ENCODE results near the gene SMARCD3. TPM values are rescaled to one million over a fixed set of nuclear protein-coding genes. Genes with fewer than 3 reads are reported as not detected.

Gene SMARCD3
- total and polyA plus RNA-seq, 2 of the 13 experiments (the other 11 are each of a cell fraction or from before 2014, with no cell fraction given), result 0.20 to 0.62 TPM

DNA sequence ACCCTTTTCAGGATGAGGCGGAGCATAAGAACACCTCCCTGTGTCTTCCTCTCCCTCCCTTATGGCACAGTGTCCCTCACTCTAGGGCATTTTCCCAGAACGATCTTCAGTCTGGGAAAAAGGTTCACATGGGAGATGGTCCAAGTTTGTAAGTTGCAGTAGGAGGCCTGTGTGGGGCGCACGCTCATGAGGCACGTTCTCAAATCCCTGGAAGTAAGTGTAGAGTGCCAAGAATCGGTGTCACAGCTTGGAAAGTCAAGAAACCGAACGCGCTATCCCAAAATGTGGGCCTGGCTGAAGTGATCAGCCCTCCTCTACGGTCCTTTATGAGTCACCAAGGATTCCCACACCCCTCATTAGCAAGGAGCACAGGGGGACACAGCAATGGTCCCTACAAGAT lies 23.9 kb upstream of the SMARCD3 start:
- Histone ChIP-seq H3K27me3 (ENCODE audit: control insufficient read depth in 1 of 2, insufficient read depth in 2 of 2, low read length in 2 of 2) (peaks cover 1 to 51% of the 10 kb centered on the region in 2 experiments; a peak in 3 of 5 replicates), H4K20me1 (ENCODE audit: insufficient read depth, low read length) (no peaks in the 10 kb centered on the region), H3K79me2 (ENCODE audit: insufficient read depth, low read length) (no peaks in the 10 kb centered on the region), H3K36me3 (replicated peaks in 1 of 2; ENCODE audit: control insufficient read depth in 1 of 2, insufficient read depth in 2 of 2, low read length in 2 of 2) (no peaks in the 10 kb centered on the region), H3K4me1 (ENCODE audit: insufficient read depth, low read length) (peaks cover 13% of the 10 kb centered on the region), H3K27ac (ENCODE audit: extremely low read length, insufficient read depth, low read length) (no peak overlapping the region), H3K4me3 (replicated peaks in 1 of 3; ENCODE audit: insufficient read depth in 1 of 3, low read depth in 2 of 3, low read length in 3 of 3) (no peak overlapping the region), H3K4me2 (ENCODE audit: low read depth, low read length) (0 out of 2 replicates have a peak overlapping the region, but pooled peaks have one; percentile 2), H2AFZ (ENCODE audit: low read length) (no peak overlapping the region), H3K9me3 (ENCODE audit: low read length) (no peaks in the 10 kb centered on the region), H3K9ac (ENCODE audit: insufficient read depth, low read depth, low read length) (no peak overlapping the region)
- DNase-seq (ENCODE audit: low spot score), result no peak
- BruUV-seq (replicated peaks), result no TSS peak
- 60% methylated on average over 9 of the region's 10 CpGs for WGBS (ENCODE audit: low lambda C conversion rate)
- no peak for ATAC-seq
- FAIRE-seq, result no peak
- POLR2A ChIA-PET, result no interaction called here
- CTCF ChIA-PET (ENCODE audit: low intra/inter-chr PET ratio, low total read pairs), result no interaction called here
- intact Hi-C loops (cut with micrococcal nuclease; ENCODE audit: unreplicated experiment) (no loop called here), in situ Hi-C loops (cut with HindIII; ENCODE audit: extremely low pct_ligation_motif_present, low pct_unique_long_range_greater_than_20kb) (no loop called here)
- TF ChIP-seq TAF15 (IDR thresholded peaks at IDR 0.05; ENCODE audit: low read depth, low read length, poor library complexity, severe bottlenecking), result no peak
- TF ChIP-seq ZNF337 (CRISPR knock-in tag; IDR thresholded peaks at IDR 0.05; ENCODE audit: borderline replicate concordance, low read depth), result no peak
- TF ChIP-seq, protein P1, sequence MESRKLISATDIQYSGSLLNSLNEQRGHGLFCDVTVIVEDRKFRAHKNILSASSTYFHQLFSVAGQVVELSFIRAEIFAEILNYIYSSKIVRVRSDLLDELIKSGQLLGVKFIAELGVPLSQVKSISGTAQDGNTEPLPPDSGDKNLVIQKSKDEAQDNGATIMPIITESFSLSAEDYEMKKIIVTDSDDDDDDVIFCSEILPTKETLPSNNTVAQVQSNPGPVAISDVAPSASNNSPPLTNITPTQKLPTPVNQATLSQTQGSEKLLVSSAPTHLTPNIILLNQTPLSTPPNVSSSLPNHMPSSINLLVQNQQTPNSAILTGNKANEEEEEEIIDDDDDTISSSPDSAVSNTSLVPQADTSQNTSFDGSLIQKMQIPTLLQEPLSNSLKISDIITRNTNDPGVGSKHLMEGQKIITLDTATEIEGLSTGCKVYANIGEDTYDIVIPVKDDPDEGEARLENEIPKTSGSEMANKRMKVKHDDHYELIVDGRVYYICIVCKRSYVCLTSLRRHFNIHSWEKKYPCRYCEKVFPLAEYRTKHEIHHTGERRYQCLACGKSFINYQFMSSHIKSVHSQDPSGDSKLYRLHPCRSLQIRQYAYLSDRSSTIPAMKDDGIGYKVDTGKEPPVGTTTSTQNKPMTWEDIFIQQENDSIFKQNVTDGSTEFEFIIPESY (CRISPR knock-in tag; IDR thresholded peaks at IDR 0.05), result no peak
- no peak for TF ChIP-seq HOXD1 (CRISPR knock-in tag; IDR thresholded peaks at IDR 0.05)
- TF ChIP-seq ZNF879 (CRISPR knock-in tag; IDR thresholded peaks at IDR 0.05), result no peak
- no peak for TF ChIP-seq ZNF562 (CRISPR knock-in tag; IDR thresholded peaks at IDR 0.05; ENCODE audit: borderline replicate concordance)
- TF ChIP-seq FOXJ3 (CRISPR knock-in tag; IDR thresholded peaks at IDR 0.05; ENCODE audit: borderline replicate concordance), result no peak
- TF ChIP-seq TGIF2 (CRISPR knock-in tag; IDR thresholded peaks at IDR 0.05), result no peak
- no peak for TF ChIP-seq MTF2 (CRISPR knock-in tag; IDR thresholded peaks at IDR 0.05; ENCODE audit: borderline replicate concordance)
- TF ChIP-seq, protein P2, sequence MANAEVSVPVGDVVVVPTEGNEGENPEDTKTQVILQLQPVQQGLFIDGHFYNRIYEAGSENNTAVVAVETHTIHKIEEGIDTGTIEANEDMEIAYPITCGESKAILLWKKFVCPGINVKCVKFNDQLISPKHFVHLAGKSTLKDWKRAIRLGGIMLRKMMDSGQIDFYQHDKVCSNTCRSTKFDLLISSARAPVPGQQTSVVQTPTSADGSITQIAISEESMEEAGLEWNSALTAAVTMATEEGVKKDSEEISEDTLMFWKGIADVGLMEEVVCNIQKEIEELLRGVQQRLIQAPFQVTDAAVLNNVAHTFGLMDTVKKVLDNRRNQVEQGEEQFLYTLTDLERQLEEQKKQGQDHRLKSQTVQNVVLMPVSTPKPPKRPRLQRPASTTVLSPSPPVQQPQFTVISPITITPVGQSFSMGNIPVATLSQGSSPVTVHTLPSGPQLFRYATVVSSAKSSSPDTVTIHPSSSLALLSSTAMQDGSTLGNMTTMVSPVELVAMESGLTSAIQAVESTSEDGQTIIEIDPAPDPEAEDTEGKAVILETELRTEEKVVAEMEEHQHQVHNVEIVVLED (CRISPR knock-in tag; IDR thresholded peaks at IDR 0.05; ENCODE audit: borderline replicate concordance), result no peak
- TF ChIP-seq, protein P3, sequence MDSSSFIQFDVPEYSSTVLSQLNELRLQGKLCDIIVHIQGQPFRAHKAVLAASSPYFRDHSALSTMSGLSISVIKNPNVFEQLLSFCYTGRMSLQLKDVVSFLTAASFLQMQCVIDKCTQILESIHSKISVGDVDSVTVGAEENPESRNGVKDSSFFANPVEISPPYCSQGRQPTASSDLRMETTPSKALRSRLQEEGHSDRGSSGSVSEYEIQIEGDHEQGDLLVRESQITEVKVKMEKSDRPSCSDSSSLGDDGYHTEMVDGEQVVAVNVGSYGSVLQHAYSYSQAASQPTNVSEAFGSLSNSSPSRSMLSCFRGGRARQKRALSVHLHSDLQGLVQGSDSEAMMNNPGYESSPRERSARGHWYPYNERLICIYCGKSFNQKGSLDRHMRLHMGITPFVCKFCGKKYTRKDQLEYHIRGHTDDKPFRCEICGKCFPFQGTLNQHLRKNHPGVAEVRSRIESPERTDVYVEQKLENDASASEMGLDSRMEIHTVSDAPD (CRISPR knock-in tag; IDR thresholded peaks at IDR 0.05), result no peak
- no peak for TF ChIP-seq ZMYM3 (CRISPR knock-in tag; IDR thresholded peaks at IDR 0.05)
- no peak for TF ChIP-seq ZMAT3 (CRISPR knock-in tag; conservative IDR thresholded peaks at IDR 0.05)
- TF ChIP-seq, protein P4, sequence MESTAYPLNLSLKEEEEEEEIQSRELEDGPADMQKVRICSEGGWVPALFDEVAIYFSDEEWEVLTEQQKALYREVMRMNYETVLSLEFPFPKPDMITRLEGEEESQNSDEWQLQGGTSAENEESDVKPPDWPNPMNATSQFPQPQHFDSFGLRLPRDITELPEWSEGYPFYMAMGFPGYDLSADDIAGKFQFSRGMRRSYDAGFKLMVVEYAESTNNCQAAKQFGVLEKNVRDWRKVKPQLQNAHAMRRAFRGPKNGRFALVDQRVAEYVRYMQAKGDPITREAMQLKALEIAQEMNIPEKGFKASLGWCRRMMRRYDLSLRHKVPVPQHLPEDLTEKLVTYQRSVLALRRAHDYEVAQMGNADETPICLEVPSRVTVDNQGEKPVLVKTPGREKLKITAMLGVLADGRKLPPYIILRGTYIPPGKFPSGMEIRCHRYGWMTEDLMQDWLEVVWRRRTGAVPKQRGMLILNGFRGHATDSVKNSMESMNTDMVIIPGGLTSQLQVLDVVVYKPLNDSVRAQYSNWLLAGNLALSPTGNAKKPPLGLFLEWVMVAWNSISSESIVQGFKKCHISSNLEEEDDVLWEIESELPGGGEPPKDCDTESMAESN (CRISPR knock-in tag; conservative IDR thresholded peaks at IDR 0.05), result no peak
- TF ChIP-seq, protein P5, sequence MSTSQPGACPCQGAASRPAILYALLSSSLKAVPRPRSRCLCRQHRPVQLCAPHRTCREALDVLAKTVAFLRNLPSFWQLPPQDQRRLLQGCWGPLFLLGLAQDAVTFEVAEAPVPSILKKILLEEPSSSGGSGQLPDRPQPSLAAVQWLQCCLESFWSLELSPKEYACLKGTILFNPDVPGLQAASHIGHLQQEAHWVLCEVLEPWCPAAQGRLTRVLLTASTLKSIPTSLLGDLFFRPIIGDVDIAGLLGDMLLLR (CRISPR knock-in tag; IDR thresholded peaks at IDR 0.05), result no peak
- no peak for TF ChIP-seq SMARCC2 (IDR thresholded peaks at IDR 0.05)

Measured in HepG2 (cell line).